Stimulated activated CD4-positive, alpha-beta T cell treated with anti-CD3 and anti-CD28 coated beads, Interleukin-15, amount 100 ng/mL, for 24 hours (primary cell): Measurements from ENCODE around the gene SULT1E1.

Experiments
- DNase-seq: peaks from one replicate; pipeline ENCODE4 v3.0.0-alpha.2; 2020

The SULT1E1 gene, protein sequence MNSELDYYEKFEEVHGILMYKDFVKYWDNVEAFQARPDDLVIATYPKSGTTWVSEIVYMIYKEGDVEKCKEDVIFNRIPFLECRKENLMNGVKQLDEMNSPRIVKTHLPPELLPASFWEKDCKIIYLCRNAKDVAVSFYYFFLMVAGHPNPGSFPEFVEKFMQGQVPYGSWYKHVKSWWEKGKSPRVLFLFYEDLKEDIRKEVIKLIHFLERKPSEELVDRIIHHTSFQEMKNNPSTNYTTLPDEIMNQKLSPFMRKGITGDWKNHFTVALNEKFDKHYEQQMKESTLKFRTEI

DNA sequence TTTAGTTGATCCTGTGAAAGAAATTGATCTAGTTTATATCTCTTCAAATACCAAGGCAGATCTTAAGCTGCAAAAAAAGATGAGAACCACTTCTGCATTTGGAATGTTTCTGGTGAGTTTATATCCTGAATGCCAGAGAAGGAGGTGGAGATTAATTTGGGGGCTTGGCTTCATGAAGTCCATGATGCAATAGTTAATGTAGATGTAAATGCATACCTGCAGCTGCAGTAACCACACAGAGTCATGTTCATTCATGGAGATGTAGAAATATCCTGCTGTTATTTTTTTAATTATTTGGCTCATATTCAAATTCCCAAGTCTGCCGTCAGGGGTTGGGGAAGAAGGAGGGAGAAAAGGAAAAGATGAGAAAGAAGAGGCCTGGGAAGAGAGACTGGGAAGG, at the start of gene SULT1E1:
TSS of gene SULT1E1 (minus strand) at position 94 of the 400 bp plus-strand sequence. CDS start 2,501 bp downstream, outside the sequence.
- no peak for DNase-seq

DNA sequence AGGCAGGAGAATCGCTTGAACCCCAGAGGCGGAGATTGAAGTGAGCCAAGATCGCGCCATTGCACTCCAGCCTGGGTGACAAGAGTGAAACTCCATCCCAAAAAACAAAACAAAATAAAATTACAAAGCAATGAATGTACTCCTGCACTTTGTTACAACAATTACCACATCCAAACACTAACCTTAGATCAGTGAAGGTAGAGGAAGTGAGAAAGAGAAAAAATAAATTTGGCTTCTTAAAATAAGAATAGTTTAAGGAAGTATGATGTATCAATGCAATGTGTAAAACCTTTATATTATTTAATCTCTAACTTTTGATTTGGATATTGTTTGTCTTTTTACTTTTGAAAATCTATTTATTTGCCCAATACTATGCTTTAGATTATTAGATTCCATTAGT, 49.2 kb upstream of the SULT1E1 start:
- no peak for DNase-seq

DNA sequence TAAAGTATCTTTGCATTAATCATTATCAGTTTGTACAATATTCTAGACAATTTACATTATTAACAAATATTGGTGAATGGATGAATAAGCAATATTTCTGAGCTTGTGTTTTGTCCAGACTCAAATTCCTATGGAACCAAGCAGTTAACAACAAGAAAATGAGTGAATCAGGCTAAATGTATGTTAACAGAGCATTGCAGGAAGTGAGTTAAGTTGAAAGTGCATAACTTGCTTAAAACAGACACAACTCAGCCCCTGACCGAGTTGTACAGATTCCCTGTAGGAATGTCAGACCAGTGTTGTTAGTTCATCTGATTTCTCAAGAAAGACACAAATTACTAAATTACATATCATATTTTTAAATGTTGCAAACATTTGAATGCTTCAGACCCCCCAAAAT, 47.2 kb upstream of the SULT1E1 start:
- no peak for DNase-seq

DNA sequence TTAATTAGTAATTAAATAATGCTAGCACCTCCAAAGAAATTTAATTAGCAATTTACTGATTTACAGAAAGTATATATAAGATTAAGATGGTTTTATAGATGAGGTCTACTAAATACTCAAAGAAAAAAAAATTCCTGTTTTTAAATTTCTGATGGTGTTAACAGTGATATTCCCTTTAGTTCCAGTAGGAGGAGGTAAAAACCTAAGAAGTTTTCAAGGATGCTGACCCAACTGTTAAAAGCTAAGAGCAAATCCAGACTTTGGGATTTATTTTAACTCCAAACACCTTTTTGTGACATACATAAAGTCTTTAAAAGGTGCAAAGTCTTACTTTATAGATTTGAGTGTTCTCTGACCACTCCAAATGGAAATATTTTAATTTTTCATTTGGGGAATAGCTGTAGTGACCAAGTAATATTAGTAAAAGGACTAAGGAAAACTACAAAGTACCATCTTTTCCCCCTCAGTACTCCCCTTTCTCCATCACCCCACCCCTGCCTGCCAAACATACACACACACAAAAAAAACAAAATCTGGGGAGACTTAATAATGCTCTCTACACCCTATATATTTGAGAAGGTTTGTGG, 36.7 kb upstream of the SULT1E1 start:
- DNase-seq: no peak

DNA sequence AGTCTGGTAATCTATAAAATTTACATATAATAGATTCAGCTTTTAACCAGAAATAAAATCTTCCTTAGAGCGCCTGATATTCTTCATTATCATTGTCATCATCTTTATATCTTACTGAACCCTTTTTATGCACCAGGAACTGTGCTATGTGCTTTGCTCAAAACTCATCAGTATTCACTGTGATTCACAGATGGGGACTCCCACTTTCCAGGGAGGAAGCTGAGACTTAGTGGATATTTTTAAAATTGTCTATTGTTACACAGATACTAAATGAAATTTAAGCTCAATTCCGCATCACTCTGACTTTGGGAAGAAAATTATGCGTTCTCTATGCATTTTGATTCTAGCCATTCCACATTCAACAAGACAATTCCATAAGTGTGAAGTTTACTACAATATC, 34.8 kb upstream of the SULT1E1 start:
- no peak for DNase-seq

DNA sequence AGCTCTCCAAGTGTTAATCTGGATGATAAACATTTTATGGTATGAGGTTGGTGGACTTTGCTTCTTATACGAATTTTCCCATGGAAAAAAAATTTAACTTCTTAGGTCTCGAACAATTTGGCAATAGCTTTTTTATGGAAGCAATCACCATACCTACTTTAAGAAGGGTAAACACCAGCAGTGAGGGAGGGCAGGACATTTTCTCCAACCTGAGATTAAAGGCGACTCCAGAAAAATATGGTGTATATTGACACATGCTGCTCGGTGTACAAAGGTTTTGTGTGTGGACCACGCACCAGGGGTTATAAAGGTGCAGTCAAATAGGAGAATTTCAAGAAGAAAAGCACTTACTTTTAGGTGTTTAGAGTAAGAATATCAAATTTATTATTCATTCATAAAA, 34.2 kb upstream of the SULT1E1 start:
- DNase-seq: no peak

DNA sequence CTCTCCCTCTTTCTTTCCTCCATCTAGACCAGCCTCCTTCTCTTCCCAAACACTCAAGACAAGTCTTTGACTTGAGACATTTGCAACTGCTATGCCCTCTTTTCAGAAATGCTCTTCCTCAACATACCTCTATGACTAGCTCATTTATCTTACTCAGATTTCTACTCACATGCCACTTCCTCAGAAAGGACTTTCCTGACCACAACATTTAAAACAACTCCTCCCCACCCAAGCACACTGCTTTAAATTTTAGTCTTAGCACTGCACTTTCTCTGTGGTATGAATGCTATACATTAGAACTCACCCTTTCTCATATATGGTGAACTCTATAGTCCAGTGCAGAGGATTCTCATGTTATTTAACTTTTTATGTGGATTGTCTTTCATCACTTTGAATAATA, 28.4 kb upstream of the SULT1E1 start:
- no peak for DNase-seq

DNA sequence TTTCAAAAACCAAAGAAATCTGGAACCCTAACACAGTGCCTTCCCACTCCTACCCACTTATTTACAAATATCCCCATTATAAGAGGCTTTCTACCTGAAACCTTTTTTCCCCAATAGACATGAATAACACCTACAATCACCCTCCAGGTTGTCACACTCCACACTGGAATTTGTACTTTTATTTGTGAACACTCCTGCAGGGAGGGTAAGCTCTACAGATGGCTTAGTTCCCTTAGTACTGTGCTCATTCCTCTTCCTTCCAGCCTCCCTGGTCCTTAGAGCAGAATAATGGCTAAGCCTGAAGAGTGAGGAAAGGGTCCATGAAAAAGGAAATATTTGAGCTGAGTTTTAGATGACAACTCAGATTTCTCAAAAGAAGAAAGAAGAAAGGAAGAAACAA, 22.2 kb upstream of the SULT1E1 start:
- DNase-seq: no peak

DNA sequence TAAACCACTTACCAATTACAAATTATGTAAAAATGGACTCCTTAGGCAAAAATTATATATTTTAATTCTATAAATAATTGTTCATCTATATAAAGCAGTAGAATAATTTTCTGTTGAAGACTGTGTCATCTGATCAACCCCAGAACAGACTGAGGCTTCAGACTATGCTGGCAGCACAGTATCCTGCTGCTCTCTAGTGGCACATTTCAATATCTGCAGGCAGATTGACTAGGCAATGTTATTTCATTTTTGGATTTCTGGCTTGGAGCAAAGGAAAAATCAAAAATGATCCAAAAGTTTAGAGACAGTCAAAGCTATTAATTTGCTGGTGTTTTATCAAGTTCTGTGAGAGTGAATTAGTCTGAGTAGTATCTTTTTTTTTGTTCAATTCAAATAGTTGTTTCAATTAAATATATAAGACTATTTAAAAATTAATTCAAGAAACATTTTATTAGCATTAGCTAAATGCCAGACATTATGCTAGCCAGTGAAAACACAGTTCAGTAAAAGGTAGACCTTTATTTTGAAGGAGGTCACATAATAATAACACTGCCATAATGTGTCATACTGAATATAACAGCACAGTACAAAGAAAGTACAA, 21.3 kb upstream of the SULT1E1 start:
- peak; percentile 17 for DNase-seq

DNA sequence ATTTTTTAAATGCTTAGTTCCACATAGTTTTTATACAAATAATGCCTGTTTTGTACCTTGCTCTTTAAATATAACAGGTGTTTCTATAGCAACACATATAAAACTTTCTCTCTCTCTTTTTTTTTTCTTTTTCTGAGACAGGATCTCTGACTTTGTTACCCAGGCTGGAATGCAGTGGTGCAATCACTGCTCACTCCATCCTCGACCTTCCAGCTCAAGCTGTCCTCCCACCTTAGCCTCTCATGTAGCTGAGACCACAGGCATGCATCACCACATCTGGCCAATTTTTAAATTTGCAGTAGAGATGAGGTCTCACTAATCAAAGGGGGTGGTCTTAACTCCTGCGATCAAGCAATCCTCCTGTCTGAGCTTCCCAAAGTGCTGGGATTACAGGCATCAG, 18.3 kb upstream of the SULT1E1 start:
- DNase-seq: no peak

DNA sequence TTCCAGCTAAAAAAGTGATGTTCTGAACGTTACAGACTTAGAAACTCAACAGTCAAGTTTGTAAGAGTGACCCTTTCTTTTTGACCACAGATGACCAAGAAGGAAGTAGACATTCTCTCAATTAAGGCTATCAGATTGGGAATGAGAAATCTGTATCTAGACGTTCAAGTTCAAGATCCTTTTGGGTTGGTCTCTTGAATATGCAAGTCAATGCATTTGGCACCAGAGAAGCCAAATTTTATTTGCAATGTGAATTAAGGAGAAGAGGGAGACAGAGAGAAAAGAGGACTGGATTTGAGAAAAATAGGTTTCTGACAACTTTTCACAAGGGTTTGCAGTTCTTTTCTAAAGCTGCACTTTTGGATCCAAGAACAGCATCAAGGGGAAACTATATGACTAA, 17.5 kb upstream of the SULT1E1 start:
- no peak for DNase-seq

DNA sequence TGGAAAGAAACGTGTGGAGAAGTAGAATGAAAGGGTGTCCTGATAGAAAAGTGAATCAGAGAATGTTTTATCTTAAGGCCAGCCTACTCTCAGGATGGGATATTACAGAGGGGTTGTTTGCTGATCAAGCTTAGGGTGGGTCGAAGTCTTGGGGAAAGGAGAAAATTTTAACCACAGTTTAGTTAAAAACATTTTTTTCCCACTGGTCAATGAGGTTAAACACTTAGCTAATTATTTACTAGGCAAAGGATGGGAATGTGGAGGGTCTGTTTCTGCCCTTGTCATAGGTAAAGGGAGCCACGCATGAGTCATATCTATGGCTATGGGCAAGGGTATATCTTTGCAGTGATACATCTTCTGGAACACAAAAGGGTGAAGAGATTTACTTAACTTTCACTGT, 16.1 kb upstream of the SULT1E1 start:
- DNase-seq: no peak

DNA sequence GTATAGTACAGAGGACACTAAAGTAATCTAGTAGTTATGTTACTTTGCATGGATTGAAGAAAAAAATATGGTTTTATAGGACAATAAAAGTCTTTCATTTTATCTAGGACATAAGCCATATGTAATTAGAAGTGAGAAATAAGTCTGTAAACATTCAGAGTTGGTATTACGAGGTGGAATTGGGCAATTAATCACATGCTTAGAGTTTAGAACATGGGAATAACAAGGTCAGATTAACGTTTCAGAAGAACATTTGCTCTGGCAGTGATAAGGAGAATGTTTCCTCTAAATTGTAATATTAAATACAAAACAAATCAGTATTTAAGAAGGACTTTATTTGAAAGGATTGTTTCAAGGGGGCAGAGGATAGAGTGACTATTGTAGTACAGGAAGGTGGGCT, 15.6 kb upstream of the SULT1E1 start:
- no peak for DNase-seq

DNA sequence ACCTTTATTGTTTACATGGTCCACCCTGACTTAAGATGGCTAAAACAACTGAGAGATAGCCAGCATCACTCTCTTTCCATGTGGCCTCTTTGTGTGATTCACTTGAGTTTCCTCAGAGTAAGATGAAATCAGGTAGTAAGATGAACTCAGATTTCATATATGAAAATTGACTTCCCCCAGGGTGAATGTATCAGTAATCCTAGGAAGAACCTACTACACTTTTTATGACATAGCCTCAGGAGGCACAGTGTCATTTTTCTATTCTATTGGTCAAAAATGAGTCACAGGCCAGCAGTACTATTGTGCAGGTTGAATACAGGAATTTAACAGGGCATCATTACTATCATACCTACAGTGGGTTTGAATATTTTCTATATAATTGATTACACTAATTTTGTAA, 14.6 kb upstream of the SULT1E1 start:
- no peak for DNase-seq

DNA sequence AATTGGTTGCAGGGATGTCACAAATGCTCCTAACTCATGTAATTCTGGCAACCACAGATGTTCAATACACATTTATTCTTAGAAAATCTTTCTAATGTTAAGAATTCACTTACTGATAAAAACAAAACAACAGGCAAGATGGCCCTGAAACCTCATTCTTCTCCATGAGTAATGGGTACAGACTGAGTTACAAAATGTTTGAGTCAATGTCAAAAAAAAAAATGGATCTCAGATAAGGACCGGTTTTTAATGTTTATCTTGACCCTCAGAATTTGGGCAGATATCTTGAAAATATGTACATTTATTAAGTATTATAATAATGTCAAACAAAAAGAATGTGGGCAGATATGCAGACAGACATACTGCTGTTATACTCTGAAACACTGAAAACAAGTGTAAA, 1.8 kb upstream of the SULT1E1 start:
- DNase-seq: no peak

DNA sequence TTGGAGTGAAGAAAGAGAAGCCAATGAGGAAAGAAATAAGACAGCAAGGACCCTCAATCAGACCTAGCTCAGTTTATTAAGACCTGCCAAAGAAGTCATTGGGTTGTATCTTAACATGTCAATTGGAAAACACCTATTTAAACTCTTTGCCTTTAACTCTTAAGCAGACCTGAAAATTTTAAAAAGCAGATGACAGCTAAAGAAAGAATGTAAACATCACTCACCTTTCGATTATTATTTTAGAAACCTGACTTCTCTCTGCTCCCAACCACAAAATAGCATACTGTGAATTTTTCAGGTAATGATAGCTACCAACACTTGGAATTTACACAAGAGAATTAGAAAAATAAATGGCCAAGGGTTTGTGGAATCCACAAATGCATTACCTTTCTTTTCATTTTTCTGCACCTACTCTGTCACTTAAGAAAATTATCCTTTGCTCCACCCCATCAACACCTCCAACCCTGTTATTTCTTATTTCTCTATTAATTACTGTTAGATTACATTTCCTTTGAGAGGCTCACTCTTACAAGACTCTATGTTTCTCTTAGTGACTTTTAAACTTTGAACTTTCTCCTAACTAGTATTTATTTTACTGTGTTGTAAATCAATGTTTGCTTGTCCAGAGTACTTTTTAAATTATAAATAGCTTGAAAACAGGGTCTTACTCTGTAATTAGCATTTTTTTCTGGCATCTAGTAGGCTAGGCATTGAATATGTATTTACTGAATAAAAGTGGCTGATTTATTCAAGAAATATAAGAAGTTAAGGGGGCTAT, 765 bp upstream of the SULT1E1 start:
- no peak for DNase-seq

DNA sequence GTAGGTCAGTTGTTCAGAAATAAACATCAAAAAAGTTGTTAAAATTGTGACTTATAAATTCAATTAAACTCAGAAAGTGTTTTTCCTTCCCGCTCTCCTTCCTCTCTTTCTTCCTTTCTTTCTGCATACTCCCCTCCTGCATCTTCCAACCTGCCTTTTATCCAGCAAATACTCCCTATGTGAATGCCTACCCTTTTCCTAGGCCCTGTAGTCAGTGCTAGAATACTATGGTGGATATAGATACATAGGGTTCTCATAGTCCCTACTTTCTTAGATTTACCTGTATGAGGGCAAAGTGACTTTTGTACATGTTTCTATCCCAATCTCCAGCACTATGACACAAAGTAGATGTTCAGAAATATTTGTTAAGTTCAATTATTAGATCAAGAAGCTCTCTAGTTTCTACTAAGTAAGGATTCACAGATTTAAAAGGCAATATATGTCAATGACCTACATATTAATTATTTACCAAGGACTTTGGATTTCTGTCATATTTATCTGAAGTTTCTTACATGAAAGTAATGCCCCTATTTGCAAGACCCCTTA, 732 bp downstream of the SULT1E1 start:
- DNase-seq: no peak

DNA sequence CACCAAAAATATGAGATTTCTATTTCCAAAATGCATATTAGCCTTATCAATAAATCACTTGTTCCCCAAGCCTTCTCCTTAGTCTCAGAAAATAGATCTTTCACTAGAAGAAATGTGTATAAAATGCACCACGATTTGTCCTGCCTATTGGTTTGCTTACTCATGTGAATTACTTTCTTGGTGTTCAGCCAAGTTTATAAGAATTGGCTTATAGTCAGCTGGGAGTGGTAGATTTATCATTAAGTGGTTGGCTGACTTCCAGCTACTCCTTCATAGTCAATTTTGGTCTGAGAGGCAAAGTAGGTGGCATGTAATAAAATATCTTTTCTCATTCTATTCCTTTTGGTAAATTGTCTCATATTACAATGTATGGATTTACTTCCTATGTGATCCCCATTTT, 1.3 kb downstream of the SULT1E1 start:
- DNase-seq: no peak

DNA sequence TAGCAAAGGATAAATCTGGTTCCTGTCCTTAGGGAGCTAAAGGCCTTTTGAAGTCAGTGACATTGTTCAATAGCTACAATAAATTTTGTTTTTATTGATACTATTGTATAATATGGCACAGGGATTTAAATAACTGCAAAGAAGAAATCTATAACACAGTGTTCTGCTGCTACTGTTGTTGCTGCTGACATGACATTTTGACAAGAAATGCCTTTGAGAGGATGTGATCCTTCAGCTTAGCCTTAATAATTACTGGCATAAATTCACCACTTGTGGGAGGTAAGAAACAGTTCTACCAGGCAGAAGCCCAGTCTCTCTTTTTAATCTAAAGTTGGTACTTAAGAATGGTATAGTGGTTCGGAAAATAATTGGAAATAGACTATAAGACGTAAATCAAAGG, 4.1 kb downstream of the SULT1E1 start:
- no peak for DNase-seq

DNA sequence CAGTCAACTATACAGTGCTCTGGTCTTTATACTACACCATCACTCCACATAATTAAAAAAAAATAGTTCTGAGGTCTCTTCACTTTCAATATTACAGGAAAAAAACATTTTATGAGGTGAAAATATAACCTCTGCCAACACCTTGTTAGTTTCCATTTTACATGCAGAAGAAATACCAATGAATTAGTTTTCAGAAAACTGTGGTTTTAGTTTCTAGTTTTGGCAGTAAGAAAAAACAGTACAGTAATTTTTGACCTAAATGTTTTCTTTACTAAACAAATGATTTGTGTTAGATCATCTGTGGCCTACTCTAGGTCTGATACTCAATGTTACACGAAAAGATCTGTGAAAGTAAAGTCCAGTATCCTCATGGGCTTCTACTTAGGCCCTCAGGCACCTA, 10.0 kb downstream of the SULT1E1 start:
- no peak for DNase-seq

DNA sequence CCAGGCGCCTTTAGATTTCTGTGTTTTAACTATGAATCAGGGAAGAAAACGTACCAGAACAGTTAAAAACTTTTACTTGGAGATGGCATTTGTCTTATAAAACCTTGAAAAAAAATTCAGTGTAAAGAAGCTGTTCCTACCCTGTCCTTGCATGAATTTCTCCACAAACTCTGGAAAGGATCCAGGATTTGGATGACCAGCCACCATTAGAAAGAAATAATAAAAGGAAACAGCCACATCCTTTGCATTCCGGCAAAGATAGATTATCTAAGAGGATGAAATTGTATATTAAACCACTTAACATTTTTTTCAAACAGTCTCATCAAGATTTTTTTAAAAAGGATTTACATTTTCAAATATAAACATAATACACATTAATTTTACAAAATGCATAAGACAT, 10.6 kb downstream of the SULT1E1 start:
- DNase-seq: no peak

DNA sequence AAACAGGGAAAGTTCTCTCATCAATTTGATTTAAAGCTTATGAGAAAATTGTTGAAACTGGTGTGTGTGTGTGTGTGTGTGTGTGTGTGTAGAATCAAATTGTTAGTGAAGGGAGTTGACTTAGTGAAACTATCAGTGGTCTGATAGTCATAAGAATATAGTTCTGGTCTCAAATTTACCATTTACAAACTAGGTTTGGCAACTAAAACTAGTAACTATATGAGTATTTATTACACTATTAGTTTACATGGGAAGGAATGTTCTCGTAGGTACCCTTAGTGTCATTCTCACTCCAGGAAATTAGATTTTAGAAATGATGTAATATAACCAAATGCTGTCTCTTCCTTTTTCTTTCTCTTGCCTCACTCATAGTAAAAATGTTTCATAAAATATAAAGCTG, 11.9 kb downstream of the SULT1E1 start:
- DNase-seq: no peak

DNA sequence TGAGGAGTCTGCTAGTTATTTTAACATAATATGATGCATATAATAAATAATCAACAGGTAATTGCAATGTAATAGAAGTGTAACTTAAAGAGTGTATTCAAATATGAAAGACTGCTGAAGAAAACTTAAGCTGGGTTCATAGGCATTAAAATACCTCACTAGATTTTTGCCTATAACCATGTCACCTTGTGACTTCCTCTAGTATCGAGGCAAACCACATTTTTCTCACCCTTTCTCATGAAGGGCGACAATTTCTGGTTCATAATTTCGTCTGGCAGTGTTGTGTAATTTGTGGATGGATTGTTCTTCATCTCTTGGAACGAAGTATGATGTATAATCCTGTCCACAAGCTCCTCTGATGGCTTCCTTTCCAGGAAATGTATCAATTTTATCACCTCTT, 16.0 kb downstream of the SULT1E1 start:
- DNase-seq: no peak

DNA sequence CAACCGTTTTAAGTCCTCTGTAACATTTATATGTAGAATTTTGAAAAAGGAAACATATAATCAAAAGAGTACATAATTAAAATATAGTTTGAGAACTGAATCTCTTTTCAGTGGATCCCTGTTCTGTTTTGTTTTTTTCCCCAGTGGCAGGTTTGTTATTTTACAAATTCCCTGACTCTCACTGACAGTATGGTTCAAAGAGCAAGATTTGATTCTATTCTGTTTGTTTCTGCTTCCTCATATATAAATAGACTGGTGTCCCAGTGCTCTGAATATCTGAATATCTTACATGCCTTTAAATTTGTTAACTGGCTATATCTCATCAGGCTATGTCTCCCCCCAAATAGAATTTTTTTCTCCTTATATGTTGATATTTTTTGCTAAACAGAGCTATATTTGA, 16.6 kb downstream of the SULT1E1 start:
- no peak for DNase-seq
